GM19351 (cell line): Measurements from ENCODE around the gene KDM6B.
"Not testable (repeated sequence)": the region's sequence is repeated elsewhere in the genome, so short reads cannot be mapped to it uniquely, and the experiment has no call there.

Experiments used
- ATAC-seq: cut with Tn5 transposase; IDR thresholded peaks from one replicate; pipeline ENCODE4 v1.9.1; 2021; ENCODE audit warnings: mild to moderate bottlenecking, moderate library complexity; ENCODE audit not compliant: unreplicated experiment

Gene KDM6B, protein sequence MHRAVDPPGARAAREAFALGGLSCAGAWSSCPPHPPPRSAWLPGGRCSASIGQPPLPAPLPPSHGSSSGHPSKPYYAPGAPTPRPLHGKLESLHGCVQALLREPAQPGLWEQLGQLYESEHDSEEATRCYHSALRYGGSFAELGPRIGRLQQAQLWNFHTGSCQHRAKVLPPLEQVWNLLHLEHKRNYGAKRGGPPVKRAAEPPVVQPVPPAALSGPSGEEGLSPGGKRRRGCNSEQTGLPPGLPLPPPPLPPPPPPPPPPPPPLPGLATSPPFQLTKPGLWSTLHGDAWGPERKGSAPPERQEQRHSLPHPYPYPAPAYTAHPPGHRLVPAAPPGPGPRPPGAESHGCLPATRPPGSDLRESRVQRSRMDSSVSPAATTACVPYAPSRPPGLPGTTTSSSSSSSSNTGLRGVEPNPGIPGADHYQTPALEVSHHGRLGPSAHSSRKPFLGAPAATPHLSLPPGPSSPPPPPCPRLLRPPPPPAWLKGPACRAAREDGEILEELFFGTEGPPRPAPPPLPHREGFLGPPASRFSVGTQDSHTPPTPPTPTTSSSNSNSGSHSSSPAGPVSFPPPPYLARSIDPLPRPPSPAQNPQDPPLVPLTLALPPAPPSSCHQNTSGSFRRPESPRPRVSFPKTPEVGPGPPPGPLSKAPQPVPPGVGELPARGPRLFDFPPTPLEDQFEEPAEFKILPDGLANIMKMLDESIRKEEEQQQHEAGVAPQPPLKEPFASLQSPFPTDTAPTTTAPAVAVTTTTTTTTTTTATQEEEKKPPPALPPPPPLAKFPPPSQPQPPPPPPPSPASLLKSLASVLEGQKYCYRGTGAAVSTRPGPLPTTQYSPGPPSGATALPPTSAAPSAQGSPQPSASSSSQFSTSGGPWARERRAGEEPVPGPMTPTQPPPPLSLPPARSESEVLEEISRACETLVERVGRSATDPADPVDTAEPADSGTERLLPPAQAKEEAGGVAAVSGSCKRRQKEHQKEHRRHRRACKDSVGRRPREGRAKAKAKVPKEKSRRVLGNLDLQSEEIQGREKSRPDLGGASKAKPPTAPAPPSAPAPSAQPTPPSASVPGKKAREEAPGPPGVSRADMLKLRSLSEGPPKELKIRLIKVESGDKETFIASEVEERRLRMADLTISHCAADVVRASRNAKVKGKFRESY (N-terminal part only)

DNA sequence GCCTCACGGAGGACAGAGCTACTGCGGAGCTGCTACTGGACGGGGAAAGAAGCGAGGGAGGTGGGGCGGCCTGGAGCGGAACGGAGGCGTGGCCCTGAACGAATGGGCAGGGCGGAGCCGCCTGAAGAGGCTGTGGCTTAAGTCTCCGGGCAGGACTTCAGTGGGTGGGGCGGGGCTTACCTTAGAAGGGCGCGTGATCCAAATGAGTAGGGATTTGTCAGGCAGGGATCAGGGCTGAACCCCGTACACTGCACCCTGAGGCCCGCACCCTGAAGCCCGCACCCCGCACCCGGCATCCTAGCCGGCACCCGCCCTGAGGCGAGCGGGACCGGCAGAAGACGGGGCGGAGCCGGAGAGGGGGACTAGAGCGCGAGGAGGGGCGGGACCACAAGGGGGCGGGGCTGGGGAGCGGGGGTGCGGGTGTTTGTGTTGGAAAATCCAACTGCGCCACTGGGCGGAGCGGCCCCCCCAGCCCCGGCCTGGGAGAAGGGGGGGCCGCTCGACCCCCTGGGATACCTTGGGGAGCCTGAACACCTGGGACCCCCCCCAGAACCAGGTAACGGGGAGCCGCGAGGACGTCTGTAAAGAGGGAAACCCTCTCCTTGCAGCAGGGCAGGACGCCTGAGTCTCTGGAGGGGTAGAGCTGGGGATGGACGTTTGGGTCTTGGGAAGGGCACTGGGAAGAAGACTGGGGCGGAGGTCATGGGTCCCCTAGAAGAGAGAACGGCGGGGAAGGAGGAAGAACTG, at the start of gene KDM6B:
Gene KDM6B, plus strand, starts transcription at position 423 of the 747 bp plus-strand sequence. CDS start 11,338 bp downstream, outside the sequence.
- peak; percentile 63 for ATAC-seq

DNA sequence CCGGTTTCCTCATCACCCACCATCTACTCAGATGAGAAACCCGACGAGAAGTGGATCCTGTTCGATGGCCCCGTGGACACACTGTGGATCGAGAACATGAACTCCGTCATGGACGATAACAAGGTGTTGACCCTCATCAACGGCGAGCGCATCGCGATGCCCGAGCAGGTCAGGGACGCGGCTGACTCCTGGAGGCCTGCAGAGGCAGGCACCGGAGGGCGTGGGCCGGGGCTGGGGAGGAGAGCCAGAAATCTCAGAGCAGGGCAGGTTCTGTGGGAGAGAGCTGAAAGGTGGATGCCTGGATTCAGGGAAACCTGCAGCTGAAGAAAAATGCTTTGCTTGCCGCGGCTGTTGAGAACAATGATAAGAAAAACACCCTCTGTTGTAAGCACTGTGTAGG, 47.2 kb upstream of the KDM6B start:
- ATAC-seq, result no peak

DNA sequence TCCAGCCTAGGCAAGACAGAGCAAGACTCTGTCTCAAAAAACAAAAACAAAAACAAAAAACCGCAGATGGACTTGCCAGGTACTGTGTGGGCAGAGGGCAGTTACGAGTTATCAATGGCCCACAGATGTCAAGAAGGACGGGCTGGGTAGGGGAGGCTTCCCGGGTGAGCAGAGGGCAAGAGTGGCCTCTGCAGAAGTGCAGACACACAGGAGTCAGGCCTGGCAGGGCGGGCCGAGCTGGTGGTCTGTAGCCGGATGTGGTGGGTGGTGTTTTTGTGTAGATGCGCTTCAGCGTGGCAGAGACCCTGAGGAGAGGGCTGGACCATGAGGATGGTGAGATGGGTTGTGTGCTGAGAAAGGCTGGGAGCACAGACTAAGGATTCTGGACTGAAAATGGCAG, 44.9 kb upstream of the KDM6B start:
- ATAC-seq, result no peak

DNA sequence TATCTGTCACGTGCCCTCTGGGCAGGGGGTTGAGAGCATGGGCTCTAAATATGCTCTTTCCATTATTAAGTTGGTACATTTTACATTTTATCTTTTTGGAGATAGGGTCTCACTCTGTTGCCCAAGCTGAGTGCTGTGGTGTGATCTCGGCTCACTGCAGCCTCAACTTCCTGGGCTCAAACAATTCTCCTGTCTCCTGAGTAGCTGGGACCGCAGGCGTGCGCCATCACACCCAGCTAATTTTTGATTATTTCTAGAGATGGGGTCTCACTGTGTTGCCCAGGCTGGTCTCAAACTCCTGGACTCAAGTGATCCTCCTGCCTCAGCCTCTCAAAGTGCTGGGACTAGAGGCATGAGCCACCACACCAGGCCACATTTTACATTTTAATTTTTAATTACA, 43.9 kb upstream of the KDM6B start:
- no peak for ATAC-seq

DNA sequence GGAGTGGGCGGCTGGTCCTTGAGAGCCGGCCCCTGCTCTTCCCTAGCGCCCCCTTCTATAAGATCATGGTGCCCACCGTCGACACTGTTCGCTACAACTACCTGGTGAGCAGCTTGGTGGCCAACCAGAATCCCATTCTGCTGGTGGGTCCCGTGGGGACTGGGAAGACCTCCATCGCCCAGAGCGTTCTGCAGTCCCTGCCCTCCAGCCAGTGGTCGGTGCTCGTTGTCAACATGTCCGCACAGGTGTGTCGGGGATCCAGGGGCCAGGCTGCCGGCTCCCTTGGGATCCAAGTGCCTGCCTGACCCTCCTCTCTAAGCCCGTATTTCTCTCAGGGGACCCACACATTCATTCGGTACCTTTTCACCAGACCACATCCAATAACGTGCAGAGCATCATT, 41.4 kb upstream of the KDM6B start:
- no peak for ATAC-seq

DNA sequence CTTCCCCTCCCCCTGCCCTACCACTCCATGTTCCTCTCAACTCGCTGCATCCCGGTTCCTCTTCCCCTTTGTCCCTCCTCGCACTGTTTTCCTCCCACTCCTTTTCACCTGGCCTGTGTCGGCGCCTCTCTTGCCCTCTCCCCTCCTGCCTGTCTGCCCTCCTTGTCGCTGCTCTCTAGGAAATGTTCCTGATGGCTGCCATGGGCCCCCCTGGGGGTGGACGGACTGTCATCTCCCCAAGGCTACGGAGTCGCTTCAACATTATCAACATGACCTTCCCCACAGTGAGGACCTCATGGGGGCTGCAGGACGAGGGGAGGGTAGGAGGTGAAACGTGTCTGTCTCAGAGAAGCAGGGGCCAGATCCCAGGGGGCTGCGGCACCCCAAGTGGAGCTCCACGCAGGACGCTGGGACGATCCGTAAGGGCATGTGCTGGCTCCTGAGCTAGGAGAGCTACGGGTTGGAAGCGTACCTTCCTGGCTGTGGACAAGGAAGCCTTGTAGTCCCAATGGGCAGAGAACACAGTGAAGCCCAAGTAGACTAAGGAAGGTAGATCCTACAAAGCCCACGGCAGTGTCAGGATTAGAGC, 39.8 kb upstream of the KDM6B start:
- no peak for ATAC-seq

DNA sequence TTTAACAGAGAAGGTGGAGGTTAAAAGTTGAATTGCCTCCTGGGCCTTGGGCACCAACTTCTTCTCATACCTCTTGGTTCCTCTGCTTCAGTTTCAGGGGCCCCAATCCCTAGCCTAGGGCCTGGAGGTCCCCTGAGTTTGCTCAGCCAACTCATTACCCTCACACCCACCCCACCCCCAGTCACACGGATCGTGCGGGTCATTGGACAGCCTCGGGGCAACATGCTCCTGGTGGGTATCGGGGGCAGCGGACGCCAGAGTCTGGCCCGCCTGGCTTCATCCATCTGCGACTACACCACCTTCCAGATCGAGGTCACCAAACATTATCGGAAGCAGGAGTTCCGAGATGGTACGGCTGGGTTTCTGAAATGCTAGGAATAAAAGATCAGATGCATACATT, 36.0 kb upstream of the KDM6B start:
- ATAC-seq, result no peak

DNA sequence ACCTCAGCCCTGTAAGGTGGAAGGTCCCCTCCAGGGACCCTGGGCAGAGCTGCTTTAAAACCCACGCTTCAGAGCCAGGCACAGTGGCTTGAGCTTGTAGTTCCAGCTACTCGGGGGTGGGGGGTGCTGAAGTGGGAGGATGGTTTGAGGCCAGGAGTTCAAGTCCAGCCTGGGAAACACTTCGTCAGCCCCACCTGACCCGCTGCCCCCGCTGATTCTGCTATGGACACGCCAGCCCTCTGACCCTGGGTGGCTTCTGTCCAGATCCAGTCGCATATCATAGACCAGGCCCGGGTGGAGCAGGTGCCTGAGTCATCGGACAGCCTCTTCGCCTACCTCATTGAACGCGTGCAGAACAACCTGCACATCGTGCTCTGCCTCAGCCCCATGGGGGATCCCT, 35.2 kb upstream of the KDM6B start:
- ATAC-seq, result no peak

DNA sequence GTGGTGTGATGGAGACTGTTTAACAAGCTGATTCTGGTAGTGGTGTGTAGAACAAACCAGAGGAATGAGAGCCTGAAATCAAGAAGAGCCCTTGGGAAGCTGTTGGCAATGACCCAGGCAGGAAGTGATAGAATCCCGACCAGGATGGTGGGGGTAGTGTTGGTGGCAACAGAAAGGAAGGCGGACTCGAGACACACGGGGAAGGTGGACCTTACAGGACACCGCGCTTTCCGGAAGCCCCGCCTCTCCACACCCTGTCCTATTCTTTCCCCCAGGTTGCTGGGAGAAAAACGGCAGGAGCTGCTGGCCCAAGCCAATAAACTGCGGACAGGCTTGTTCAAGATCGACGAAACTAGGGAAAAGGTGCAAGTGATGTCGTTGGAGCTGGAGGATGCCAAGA, 30.0 kb upstream of the KDM6B start:
- no peak for ATAC-seq

DNA sequence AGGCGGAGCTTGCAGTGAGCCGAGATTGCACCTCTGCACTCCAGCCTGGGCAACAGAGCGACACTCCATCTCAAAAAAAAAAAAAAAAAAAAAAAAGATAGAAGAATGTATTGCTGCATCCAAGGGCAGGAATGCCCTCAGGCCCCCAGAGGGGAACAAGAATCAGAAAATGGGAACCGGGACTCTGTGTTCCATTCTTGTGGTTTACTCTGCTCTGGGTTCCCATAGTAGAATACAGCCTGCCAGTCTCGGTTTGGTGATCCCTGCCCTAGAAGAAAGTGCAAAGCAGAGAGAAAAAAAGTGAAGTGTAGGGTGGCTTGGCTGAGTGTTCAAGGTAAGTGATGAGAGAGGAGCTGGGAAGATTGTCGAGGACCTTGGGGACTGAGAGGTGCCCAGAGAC, 27.4 kb upstream of the KDM6B start:
- no peak for ATAC-seq

DNA sequence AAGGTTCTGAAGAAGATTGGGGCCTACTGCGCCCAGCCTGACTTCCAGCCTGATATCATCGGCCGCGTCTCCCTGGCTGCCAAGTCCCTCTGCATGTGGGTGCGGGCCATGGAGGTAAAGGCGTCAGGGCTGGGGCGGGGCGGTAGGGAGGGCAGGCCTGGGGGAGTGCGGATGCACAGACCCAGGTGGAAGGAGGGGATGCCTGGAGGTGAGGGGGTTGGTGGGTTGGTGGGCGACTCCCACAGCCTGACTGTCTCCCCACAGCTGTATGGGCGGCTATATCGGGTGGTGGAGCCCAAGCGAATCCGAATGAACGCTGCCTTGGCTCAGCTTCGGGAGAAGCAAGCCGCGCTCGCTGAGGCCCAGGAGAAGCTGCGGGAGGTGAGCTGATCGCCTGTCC, 26.8 kb upstream of the KDM6B start:
- no peak for ATAC-seq

DNA sequence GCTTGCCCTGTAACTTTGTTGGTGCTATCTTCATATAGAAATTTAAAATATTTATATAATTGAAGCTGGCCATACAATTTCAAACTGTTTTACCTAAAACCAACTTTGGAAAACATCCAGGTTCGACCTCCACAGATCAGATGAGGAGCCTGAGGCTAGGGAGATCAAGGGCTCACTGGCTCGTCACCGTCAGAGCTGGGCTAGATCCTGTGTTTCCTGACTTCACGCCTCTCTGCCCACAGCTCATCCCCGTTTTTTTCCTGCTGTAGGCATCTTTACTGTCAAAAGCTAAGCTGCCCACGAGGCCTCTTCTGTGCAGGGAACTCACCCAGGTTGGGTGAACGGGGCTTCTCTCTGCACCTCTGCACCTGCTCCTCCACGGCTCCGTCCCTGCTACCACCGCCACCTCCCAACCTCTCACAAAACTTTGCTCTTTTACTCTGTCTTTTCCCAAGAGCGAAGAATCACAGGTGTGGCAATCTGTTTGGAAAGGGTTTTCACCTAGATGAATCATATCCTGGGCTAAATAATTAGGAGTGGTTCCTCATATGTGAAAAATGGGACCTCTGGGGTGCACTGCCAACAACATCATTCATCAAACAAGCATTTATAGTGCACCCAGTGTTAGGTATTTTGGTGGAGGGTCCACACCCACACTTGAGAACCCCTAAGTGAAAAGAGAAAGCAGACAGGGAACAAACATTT, 24.8 kb upstream of the KDM6B start:
- no peak for ATAC-seq

DNA sequence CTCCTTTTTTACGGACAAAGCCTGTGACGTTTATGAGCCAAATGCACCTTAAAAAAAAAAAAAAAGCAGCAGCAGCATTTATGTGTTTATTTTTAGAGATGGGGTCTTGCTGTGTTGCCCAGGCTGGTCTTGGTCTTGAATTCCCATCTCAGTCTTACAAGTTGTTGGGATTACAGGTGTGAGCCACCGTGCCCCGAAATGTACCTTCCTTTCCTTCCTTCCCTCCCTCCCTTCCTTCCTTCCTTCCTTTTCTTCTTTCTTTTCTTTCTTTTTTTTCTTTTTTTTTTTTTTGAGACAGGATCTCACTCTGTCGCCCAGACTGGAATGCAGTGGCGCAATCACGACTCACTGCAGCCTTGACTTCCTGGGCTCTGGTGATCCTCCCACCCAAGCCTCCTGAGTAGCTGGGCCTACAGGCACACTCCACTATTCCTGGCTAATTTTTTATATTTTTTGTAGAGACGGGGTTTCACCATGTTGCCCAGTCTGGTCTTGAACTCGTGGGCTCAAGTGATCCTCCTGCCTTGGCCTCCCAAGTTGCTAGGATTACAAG, 24.1 kb upstream of the KDM6B start:
- ATAC-seq, result not testable (repeated sequence)

DNA sequence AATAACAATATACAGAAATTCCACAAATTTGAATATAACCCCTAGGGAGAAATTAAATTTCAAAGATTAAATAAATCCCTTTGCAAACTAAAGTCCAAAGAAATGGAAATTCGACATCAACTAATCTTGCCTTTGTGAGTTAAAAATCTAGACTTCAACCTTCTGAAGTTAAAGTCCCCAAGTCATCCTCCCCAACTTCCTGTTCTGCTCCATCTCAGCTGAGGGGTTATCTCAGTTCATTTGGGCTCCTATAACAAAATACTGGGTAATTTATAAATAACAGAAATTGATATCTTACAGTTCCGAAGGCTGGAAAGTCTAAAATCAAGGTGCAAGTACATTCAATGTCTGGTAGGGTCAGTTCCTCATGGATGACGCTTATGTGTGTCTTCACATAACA, 22.8 kb upstream of the KDM6B start:
- ATAC-seq, result no peak

DNA sequence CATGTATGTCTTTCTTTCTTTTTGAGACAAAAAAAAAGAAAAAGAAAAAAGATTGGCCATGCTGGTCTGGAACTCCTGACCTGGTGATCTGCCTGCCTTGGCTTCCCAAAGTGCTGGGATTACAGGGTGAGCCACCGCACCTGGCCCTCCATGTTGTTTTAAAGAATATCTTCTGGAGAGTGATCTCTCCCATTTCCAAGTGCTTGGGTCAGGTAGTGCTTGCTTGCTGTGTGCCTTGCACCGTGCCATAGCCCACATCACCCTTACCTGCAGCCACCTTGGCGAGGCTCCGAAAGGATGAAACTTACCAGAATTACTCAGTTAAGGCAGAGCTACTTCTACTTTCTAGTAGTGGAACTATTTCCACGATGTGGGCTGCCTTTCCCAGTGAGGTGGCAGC, 19.0 kb upstream of the KDM6B start:
- ATAC-seq, result no peak

DNA sequence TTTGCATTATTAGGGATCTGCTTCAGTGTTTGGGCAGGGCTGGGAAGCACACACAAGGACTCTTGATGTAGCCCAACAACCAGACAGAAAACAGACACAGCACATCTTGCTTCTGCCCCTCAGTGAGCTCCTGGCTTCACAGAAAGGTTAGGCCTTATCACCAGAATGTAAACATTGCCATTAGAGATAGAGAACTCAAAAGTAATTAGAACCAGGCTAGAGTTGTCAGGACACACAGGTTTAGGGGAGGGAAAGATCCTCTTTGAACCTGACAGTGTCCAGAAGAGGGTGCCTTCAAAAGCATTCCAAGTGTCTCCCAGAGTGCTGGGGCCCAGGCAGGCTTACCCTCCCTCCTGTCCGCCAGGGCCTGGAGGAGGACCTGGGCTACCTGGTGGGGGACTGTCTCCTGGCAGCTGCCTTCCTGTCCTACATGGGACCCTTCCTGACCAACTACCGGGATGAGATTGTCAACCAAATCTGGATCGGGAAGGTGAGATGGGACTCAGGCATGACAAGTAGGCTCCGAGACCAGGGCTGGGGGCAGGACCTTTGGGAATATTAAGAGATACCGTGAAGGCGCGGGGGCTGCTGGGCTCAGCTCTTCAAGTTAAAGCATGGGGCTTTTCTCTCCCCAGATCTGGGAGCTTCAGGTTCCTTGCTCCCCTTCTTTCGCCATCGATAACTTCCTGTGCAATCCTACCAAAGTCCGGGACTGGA, 16.9 kb upstream of the KDM6B start:
- no peak for ATAC-seq

DNA sequence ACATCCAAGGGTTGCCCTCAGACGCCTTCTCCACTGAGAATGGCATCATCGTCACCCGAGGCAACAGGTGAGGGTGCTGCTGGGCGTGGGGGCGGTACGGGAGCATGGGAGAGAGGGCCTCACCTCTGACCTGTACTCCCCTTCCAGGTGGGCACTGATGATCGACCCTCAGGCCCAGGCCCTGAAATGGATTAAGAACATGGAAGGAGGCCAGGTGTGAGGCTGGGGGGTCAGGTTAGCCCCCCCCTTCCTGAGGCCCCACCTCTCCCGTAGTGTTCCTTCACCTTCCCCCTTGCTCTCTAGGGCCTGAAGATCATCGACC, 16.4 kb upstream of the KDM6B start:
- no peak for ATAC-seq

DNA sequence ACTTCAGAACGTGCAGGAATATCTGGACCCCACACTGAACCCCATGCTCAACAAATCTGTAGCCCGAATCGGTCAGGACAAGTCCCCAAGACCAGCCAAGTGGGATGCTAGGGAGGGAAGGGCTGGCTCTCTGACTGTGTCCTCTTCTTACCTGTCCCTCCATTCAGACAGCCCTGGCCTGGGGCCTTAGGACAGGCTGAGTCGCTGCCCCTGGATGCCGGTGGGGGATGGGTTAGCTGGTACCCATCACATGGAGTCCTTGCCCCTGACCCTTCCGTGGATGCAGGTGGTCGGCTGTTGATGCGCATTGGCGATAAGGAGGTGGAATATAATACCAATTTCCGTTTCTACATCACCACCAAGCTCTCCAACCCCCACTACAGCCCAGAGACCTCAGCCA, 16.0 kb upstream of the KDM6B start:
- no peak for ATAC-seq
